Measurements from ENCODE around the gene ERC1. TPM values are rescaled to one million over a fixed set of nuclear protein-coding genes. Genes with fewer than 3 reads are reported as not detected.
"Not testable (repeated sequence)": the region's sequence is repeated elsewhere in the genome, so short reads cannot be mapped to it uniquely, and the experiment has no call there.

The ERC1 gene
- total and polyA plus RNA-seq, 12 donors = 6.5 to 67.5 (median 47.5) TPM

- Histone ChIP-seq H3K27ac (no peak overlapping the region), H3K4me1 (peaks cover 0 to 6% (median 0%) of the 10 kb centered on the region in 9 donors), H3K9me3 (peaks cover 0 to 4% (median 0%) of the 10 kb centered on the region in 11 donors), H3K4me3 (no peak overlapping the region), H3K27me3 (no peaks in the 10 kb centered on the region), H3K36me3 (peaks cover 0 to 7% (median 0%) of the 10 kb centered on the region in 9 donors)
- no peak for TF ChIP-seq CTCF (IDR thresholded peaks at IDR 0.05)
- intact Hi-C loops (cut with DNase I) = no loop called here
- ATAC-seq = no peak
- WGBS, 2 donors = 81 to 83% methylated on average over 3 of the region's 3 CpGs
- DNase-seq = no peak
Observed at GRCh38 chr12:1250641-1251040, 259.6 kb downstream of the ERC1 start.

- ATAC-seq = no peak
- no peak for TF ChIP-seq CTCF (IDR thresholded peaks at IDR 0.05)
- Histone ChIP-seq H3K4me1 (peaks cover 0 to 6% (median 0%) of the 10 kb centered on the region in 9 donors), H3K9me3 (peaks cover 0 to 4% (median 0%) of the 10 kb centered on the region in 11 donors), H3K27me3 (no peaks in the 10 kb centered on the region), H3K4me3 (no peak overlapping the region), H3K27ac (no peak overlapping the region), H3K36me3 (peaks cover 0 to 15% (median 7%) of the 10 kb centered on the region in 9 donors)
- no peak for DNase-seq
- intact Hi-C loops (cut with DNase I) = no loop called here
- WGBS, 2 donors = 71 to 89% methylated on average over 2 of the region's 2 CpGs
Observed at GRCh38 chr12:1252758-1253157, 261.7 kb downstream of the ERC1 start.

- H3K9me3 ChIP-seq; H3K4me1 ChIP-seq; H3K27me3 ChIP-seq; H3K4me3 ChIP-seq; ATAC-seq; intact Hi-C loops (cut with DNase I); H3K27ac ChIP-seq; DNase-seq: not testable (repeated sequence)
- peaks cover 0 to 17% (median 7%) of the 10 kb centered on the region in 9 donors for H3K36me3 ChIP-seq
- 99% methylated on average over 6 of the region's 6 CpGs for WGBS, 2 donors
Observed at GRCh38 chr12:1255125-1255524, 264.1 kb downstream of the ERC1 start.

- DNase-seq; H3K9me3 ChIP-seq; H3K27me3 ChIP-seq; intact Hi-C loops (cut with DNase I); H3K4me3 ChIP-seq; H3K27ac ChIP-seq; H3K4me1 ChIP-seq; ATAC-seq: not testable (repeated sequence)
- peaks cover 0 to 21% (median 7%) of the 10 kb centered on the region in 9 donors for H3K36me3 ChIP-seq
- WGBS, 2 donors = 94 to 97% methylated on average over 4 of the region's 4 CpGs
Observed at GRCh38 chr12:1255854-1256253, 264.8 kb downstream of the ERC1 start.

- no peak for DNase-seq
- WGBS, 2 donors = 95 to 97% methylated on average over 2 of the region's 2 CpGs
- H3K4me1 ChIP-seq = no peaks in the 10 kb centered on the region
Observed at GRCh38 chr12:1256285-1256684, 265.3 kb downstream of the ERC1 start.

More at GRCh38 chr12:1256285-1256684, 265.3 kb downstream of the ERC1 start:
- Histone ChIP-seq H3K27ac (no peak overlapping the region), H3K27me3 (no peaks in the 10 kb centered on the region), H3K4me3 (no peak overlapping the region), H3K9me3 (peaks cover 0 to 4% (median 0%) of the 10 kb centered on the region in 11 donors), H3K36me3 (peaks cover 0 to 25% (median 7%) of the 10 kb centered on the region in 9 donors)
- no peak for ATAC-seq
- no peak for TF ChIP-seq CTCF (IDR thresholded peaks at IDR 0.05)
- intact Hi-C loops (cut with DNase I) = no loop called here

All from heart right ventricle (tissue), 16 donors.